ENCODE measurements around the gene ZNF844. TPM values are rescaled to one million over a fixed set of nuclear protein-coding genes. Genes with fewer than 3 reads are reported as not detected.
A peak's percentile ranks its signal among the peaks of the same experiment; 100 is the strongest.

ZNF844 gene
- total RNA-seq, 1 experiment from 2014 or later = 10.5 TPM

GRCh38 chr19:12085074-12085818 lies 20.7 kb downstream of the ZNF844 start (continued):
- TF ChIP-seq AFF4 (CRISPR knock-in tag; IDR thresholded peaks at IDR 0.05; ENCODE audit: borderline replicate concordance) = no peak

- no peaks in the 10 kb centered on the region for H3K27me3 Mint-ChIP-seq (ENCODE audit: low read depth)
These were observed 26.3 kb downstream of the ZNF844 start for GRCh38 chr19:12090807-12091206.

GRCh38 chr19:12092065-12092867 lies 27.7 kb downstream of the ZNF844 start:
- Mint-ChIP-seq H3K9me3 (peaks cover 14% of the 10 kb centered on the region), H3K27me3 (ENCODE audit: low read depth) (no peaks in the 10 kb centered on the region), H3K36me3 (peaks cover 30% of the 10 kb centered on the region), H3K27ac (peak overlapping the region; percentile 97), H3K4me3 (peak overlapping the region; percentile 89), H3K4me1 (peaks cover 12% of the 10 kb centered on the region)
- ATAC-seq (peak; percentile 98), DNase-seq (ENCODE audit: low spot score) (peak; percentile 94)
- ChIA-PET POLR2A (interaction anchor here (0.6 to 2.3 kb wide), 3 partner anchors 33 to 105 kb away, joined by 4 to 17 read pairs (median 4); partner anchors contain the start of gene ZNF20), CTCF (interaction anchor here (0.7 to 5.6 kb wide), 9 partner anchors 32 to 241 kb away, joined by 4 to 84 read pairs (median 18); partner anchors contain the start of genes ZNF20, ZNF563, ZNF700 and ZNF878)
- TF ChIP-seq ELF4 (CRISPR knock-in tag; IDR thresholded peaks at IDR 0.05; ENCODE audit: low read depth) (0 out of 2 replicates have a peak, but pooled peaks have one; percentile 62), SMAD4 (CRISPR knock-in tag; IDR thresholded peaks at IDR 0.05) (no peak), HMGXB4 (CRISPR knock-in tag; IDR thresholded peaks at IDR 0.05) (peak; percentile 66; the same call in 1 of the 2 replicates), PREB (CRISPR knock-in tag; IDR thresholded peaks at IDR 0.05; ENCODE audit: borderline replicate concordance) (no peak), SOX15 (CRISPR knock-in tag; IDR thresholded peaks at IDR 0.05) (no peak), ATF2 (CRISPR knock-in tag; IDR thresholded peaks at IDR 0.05; ENCODE audit: borderline replicate concordance, low read depth) (no peak), ZMAT4 (CRISPR knock-in tag; IDR thresholded peaks at IDR 0.05) (no peak)

More at GRCh38 chr19:12090807-12091206, 26.3 kb downstream of the ZNF844 start:
- H3K36me3 Mint-ChIP-seq = peaks cover 18% of the 10 kb centered on the region
- ATAC-seq = 0 out of 2 replicates have a peak, but pooled peaks have one; percentile 11
- peaks cover 12% of the 10 kb centered on the region for H3K4me1 Mint-ChIP-seq
- peak; percentile 75 for DNase-seq (ENCODE audit: low spot score)
- TF ChIP-seq ETV6 (CRISPR knock-in tag; IDR thresholded peaks at IDR 0.05) (no peak), ZNF396 (CRISPR knock-in tag; IDR thresholded peaks at IDR 0.05; ENCODE audit: borderline replicate concordance) (no peak), ZNF423 (CRISPR knock-in tag; IDR thresholded peaks at IDR 0.05) (peak; percentile 58), TEAD1 (CRISPR knock-in tag; IDR thresholded peaks at IDR 0.05) (no peak), TCF7 (CRISPR knock-in tag; IDR thresholded peaks at IDR 0.05; ENCODE audit: low read depth) (no peak), CTCF (IDR thresholded peaks at IDR 0.05) (peak; percentile 73)
- peak overlapping the region; percentile 13 for H3K4me3 Mint-ChIP-seq
- H3K9me3 Mint-ChIP-seq = peaks cover 4% of the 10 kb centered on the region
- CTCF ChIA-PET = interaction anchor here (0.5 to 5.6 kb wide), 53 partner anchors 8 to 1942 kb away, joined by 3 to 84 read pairs (median 6); partner anchors contain the start of genes MAN2B1, WDR83, ZNF136 and ZNF20
- H3K27ac Mint-ChIP-seq = peak overlapping the region; percentile 7; the same call in 1 of the 2 replicates
- POLR2A ChIA-PET = interaction anchor here (1.3 to 2.3 kb wide), 2 partner anchors 38 to 50 kb away, joined by 3 to 17 read pairs; partner anchors contain the start of genes ZNF20 and ZNF878
